ENCODE results near the gene PI4KB. TPM values are rescaled to one million over a fixed set of nuclear protein-coding genes. Genes with fewer than 3 reads are reported as not detected.

PI4KB gene
- total and polyA plus RNA-seq, 2 of the 13 experiments (the other 11 are each of a cell fraction or from before 2014, with no cell fraction given): 19.5 to 29.3 TPM

- TF ChIP-seq, protein P1, sequence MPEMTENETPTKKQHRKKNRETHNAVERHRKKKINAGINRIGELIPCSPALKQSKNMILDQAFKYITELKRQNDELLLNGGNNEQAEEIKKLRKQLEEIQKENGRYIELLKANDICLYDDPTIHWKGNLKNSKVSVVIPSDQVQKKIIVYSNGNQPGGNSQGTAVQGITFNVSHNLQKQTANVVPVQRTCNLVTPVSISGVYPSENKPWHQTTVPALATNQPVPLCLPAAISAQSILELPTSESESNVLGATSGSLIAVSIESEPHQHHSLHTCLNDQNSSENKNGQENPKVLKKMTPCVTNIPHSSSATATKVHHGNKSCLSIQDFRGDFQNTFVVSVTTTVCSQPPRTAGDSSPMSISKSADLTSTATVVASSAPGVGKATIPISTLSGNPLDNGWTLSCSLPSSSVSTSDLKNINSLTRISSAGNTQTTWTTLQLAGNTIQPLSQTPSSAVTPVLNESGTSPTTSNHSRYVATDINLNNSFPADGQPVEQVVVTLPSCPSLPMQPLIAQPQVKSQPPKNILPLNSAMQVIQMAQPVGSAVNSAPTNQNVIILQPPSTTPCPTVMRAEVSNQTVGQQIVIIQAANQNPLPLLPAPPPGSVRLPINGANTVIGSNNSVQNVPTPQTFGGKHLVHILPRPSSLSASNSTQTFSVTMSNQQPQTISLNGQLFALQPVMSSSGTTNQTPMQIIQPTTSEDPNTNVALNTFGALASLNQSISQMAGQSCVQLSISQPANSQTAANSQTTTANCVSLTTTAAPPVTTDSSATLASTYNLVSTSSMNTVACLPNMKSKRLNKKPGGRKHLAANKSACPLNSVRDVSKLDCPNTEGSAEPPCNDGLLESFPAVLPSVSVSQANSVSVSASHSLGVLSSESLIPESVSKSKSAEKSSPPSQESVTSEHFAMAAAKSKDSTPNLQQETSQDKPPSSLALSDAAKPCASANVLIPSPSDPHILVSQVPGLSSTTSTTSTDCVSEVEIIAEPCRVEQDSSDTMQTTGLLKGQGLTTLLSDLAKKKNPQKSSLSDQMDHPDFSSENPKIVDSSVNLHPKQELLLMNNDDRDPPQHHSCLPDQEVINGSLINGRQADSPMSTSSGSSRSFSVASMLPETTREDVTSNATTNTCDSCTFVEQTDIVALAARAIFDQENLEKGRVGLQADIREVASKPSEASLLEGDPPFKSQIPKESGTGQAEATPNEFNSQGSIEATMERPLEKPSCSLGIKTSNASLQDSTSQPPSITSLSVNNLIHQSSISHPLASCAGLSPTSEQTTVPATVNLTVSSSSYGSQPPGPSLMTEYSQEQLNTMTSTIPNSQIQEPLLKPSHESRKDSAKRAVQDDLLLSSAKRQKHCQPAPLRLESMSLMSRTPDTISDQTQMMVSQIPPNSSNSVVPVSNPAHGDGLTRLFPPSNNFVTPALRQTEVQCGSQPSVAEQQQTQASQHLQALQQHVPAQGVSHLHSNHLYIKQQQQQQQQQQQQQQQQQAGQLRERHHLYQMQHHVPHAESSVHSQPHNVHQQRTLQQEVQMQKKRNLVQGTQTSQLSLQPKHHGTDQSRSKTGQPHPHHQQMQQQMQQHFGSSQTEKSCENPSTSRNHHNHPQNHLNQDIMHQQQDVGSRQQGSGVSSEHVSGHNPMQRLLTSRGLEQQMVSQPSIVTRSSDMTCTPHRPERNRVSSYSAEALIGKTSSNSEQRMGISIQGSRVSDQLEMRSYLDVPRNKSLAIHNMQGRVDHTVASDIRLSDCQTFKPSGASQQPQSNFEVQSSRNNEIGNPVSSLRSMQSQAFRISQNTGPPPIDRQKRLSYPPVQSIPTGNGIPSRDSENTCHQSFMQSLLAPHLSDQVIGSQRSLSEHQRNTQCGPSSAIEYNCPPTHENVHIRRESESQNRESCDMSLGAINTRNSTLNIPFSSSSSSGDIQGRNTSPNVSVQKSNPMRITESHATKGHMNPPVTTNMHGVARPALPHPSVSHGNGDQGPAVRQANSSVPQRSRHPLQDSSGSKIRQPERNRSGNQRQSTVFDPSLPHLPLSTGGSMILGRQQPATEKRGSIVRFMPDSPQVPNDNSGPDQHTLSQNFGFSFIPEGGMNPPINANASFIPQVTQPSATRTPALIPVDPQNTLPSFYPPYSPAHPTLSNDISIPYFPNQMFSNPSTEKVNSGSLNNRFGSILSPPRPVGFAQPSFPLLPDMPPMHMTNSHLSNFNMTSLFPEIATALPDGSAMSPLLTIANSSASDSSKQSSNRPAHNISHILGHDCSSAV (CRISPR knock-in tag; IDR thresholded peaks at IDR 0.05; ENCODE audit: borderline replicate concordance): no peak
- no peak for TF ChIP-seq TOE1 (CRISPR knock-in tag; IDR thresholded peaks at IDR 0.05)
- no peak for TF ChIP-seq TCF12 (IDR thresholded peaks at IDR 0.05)
- TF ChIP-seq TCF12 (CRISPR knock-in tag; IDR thresholded peaks at IDR 0.05): 0 out of 2 replicates have a peak, but pooled peaks have one; percentile 18
- TF ChIP-seq PAX8 (CRISPR knock-in tag; IDR thresholded peaks at IDR 0.05; ENCODE audit: borderline replicate concordance): no peak
- no peak for TF ChIP-seq CEBPB (IDR thresholded peaks at IDR 0.05; ENCODE audit: borderline replicate concordance, low read depth, low read length)
- no peak for TF ChIP-seq HOXA5 (CRISPR knock-in tag; IDR thresholded peaks at IDR 0.05)
- TF ChIP-seq NKX3-1 (CRISPR knock-in tag; IDR thresholded peaks at IDR 0.05): no peak
- TF ChIP-seq ZNF564 (CRISPR knock-in tag; IDR thresholded peaks at IDR 0.05): no peak
- no peak for TF ChIP-seq CSRNP1 (CRISPR knock-in tag; IDR thresholded peaks at IDR 0.05)
- TF ChIP-seq SAP130 (CRISPR knock-in tag; IDR thresholded peaks at IDR 0.05; ENCODE audit: low read depth): peak; percentile 68
- TF ChIP-seq, protein P2, sequence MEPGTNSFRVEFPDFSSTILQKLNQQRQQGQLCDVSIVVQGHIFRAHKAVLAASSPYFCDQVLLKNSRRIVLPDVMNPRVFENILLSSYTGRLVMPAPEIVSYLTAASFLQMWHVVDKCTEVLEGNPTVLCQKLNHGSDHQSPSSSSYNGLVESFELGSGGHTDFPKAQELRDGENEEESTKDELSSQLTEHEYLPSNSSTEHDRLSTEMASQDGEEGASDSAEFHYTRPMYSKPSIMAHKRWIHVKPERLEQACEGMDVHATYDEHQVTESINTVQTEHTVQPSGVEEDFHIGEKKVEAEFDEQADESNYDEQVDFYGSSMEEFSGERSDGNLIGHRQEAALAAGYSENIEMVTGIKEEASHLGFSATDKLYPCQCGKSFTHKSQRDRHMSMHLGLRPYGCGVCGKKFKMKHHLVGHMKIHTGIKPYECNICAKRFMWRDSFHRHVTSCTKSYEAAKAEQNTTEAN (CRISPR knock-in tag; conservative IDR thresholded peaks at IDR 0.05): no peak
- TF ChIP-seq FOXK2 (IDR thresholded peaks at IDR 0.05): no peak
- no peak for TF ChIP-seq EZH2 (conservative IDR thresholded peaks at IDR 0.05; ENCODE audit: low read depth, low read length)
- TF ChIP-seq ERF (CRISPR knock-in tag; IDR thresholded peaks at IDR 0.05): no peak
- TF ChIP-seq PLRG1 (conservative IDR thresholded peaks at IDR 0.05): no peak
- peak; percentile 37; the same call in 1 of the 2 replicates for TF ChIP-seq ZGPAT (CRISPR knock-in tag; IDR thresholded peaks at IDR 0.05)
These were observed 61.6 kb downstream of the PI4KB start (continued) for GRCh38 chr1:151265446-151266236.

Measured in HepG2 (cell line).